HG03196 (cell line): ENCODE results near the gene DEFB113.
"Not testable (repeated sequence)": the region's sequence is repeated elsewhere in the genome, so short reads cannot be mapped to it uniquely, and the experiment has no call there.

Experiments
- ATAC-seq: cut with Tn5 transposase; IDR thresholded peaks from one replicate; pipeline ENCODE4 v1.9.1; 2021; ENCODE audit not compliant: unreplicated experiment

Gene DEFB113

GRCh38 chr6:49969605-49970004 lies at the start of gene DEFB113:
TSS of gene DEFB113 (minus strand) at chr6:49969625. CDS start at chr6:49969625, 0 bp downstream.
- no peak for ATAC-seq

- no peak for ATAC-seq
These were observed 38.4 kb upstream of the DEFB113 start for GRCh38 chr6:50007819-50008218.

DNA sequence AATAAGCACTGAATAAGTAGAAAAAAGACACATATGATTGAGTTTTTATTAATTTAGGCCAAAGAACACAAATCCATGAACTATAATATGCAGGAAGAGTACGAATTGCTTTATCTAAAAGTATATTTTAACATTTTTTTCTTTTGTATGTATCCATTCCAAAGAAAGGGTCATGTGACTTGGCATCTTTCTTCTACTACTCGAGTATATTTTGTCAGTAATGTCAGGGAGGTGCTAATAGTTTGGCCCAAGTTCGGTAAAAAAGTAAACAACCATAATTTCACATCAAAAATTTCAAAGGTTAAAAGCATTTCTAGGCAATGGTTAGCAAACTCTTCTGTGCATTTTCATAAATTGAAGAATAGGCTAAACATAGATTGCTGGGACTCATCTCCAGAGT lies 33.7 kb upstream of the DEFB113 start:
- no peak for ATAC-seq

DNA sequence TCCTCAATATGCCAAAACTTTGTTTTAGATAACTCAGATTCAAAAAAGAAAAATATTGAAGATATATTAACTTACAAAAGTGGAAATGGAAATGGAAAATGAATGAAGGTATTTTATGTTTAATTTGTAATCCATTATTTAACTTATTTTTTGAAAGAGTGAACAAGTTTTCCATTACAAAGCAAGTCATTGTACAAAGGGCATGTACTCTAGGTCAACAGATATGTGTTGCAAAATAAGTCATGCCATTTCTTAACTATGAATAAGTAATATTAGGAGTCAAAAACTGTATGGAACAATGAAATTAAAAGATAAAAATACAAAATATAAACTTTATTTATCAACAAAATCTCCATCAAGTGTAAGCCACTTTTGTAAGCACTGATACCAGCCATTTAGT lies 25.9 kb upstream of the DEFB113 start:
- no peak for ATAC-seq

DNA sequence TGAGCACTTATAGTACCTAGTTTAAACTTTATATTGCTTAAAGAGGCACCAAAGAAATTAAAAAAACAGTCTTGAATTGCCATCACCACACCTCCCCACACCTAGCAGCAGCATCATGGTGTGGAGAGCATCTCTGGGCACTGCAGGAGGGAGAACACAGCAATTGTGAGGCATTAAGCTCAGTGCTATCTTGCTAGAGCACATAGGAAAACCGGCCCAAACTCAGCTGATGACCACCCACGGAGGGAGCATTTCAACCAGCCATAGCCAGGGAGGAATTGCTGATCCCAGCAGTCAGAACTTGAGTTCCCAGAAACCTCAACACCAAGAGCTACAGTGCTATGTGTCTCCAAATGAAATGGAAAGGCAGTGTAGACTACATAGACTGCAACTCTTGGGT lies 19.5 kb upstream of the DEFB113 start:
- ATAC-seq = no peak

DNA sequence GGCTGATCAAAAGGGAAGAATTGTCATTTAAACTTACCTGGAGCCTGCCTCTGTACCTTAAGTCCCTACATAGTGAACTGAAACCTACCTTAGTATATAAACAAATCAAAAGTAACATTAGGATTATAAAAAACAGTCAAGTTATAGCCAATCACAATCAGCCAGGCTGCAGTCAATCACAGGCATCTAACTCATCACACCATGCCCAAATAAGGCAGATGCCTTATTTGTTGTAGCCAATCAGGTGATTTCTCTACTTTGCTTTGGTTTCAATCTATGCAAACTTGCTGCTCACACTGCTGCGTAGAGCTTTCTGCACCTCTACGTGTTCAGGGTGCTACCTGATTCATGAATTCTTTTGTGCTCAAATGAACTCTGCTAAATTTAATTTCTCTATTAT lies 18.3 kb upstream of the DEFB113 start:
- ATAC-seq = no peak

GRCh38 chr6:49986551-49986950 lies 17.1 kb upstream of the DEFB113 start:
- ATAC-seq = no peak

DNA sequence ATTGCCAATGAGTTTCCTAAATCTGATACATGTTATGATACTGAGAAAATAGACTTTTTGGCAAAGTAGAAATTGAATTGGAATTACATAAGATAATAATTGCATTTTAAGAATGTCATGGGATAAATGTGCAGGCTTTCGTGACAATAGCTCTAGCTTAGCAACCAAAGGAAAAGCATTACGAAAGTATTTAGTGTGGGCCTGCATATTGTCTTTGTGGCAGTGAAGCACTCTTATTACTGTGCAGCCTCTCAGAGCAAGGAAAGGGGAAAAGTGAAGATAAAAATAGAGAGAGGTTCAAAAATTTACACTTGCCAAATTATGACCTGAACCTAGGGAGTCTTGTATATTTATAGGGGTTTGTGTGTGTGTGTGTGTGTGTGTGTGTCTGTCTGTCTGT lies 12.6 kb upstream of the DEFB113 start:
- no peak for ATAC-seq

- peak; percentile 45 for ATAC-seq
These were observed 11.5 kb upstream of the DEFB113 start for GRCh38 chr6:49980898-49981297.

GRCh38 chr6:49979584-49979983 lies 10.2 kb upstream of the DEFB113 start:
- ATAC-seq = peak; percentile 37

- peak; percentile 58 for ATAC-seq
These were observed 9.2 kb upstream of the DEFB113 start for GRCh38 chr6:49978332-49979226.

DNA sequence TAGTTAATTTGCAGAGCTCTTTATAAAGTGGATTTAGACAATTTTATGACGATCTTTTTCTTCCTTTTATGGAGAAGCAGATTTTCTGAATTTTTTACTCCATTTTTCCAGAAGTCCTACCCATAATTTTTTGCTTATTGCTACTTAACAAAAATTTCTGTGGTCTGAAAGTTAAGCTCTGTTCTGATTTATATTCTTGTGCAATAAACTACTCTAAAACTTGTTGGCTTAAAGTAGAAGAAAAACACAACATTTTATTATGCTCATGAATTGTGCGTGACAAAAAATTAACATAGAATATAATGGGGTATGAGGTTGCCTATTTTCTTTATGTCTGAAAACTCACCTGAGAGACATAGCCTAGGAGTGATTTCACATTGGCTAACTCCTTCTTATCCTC lies 2.6 kb downstream of the DEFB113 start:
- ATAC-seq = no peak

GRCh38 chr6:49966334-49966733 lies 3.1 kb downstream of the DEFB113 start:
- ATAC-seq = no peak

GRCh38 chr6:49964064-49964463 lies 5.4 kb downstream of the DEFB113 start, which contains the start of gene DEFB114:
TSS of gene DEFB114 (minus strand) at chr6:49964164. CDS start at chr6:49964105, 59 bp downstream.
- ATAC-seq = no peak

DNA sequence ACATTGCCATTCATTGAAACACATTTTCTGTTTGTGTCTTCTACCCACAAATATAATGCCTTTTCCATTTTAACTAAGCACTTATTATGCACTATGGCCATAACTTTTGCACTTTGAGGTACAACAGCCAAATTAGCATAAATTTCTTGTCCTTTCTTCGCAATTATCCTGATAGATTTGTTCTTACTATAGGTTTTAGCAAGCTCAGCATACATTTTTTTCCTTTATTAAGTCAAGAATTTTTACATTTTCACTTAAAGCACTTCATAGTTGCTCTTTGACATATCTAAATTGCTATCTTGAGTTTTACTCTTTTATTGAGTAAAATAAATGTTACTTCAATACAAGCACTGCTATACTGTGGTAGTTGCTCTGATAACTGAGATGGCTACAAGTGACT lies 11.2 kb downstream of the DEFB113 start:
- ATAC-seq = no peak

- ATAC-seq = no peak
These were observed 13.6 kb downstream of the DEFB113 start for GRCh38 chr6:49955847-49956246.

DNA sequence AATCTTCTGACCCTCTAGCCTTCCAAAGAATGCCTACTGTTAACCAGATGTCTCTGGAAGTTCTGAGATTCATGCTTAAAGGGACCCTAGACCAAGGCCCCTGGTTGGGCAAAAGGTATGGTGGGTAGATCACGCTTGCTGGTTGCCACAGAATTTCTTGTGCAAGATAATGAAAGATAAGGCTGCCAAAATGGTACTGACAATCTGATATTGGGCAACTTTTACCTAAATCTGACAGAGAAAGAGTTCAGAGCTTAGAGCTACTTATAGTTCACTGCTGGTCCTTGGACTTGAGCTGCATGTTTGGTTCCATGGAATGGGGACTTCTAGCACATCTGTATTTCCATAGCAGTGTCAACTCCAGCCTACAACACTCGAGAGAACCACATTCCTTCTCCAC lies 17.5 kb downstream of the DEFB113 start:
- ATAC-seq = no peak

DNA sequence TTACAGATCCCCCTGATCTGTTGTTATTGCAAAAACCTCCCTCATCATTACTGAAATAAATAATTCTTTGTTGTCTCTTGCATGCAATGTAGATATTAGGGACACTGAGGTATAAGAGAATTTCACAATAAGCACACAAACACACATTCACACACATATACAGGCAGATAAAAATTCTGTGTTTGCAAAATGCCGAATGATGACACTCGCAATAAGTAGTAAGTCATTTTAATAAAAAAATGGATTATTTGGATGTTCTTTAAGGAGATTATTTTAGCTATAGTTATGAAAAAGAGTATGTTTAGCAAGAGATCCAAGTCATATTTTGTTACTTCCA lies 19.0 kb downstream of the DEFB113 start:
- ATAC-seq = no peak

DNA sequence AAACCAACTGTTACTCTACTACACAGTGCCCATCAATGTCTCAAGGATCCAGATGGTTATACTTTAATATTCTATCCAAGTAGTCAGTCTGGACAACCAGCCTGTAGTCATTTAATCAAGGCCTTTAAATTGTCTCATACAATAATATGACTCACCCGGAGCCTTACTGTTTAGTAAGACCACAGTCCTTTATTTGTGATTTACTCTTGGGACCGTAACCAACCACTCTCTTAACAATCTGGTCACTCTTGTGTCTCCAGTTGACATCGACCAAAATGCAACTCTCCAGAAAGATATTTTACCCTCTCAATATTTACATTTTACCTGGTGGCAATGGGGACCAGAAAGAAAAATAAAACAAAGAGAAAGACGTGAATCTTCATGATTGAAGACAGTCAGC lies 20.4 kb downstream of the DEFB113 start:
- no peak for ATAC-seq

DNA sequence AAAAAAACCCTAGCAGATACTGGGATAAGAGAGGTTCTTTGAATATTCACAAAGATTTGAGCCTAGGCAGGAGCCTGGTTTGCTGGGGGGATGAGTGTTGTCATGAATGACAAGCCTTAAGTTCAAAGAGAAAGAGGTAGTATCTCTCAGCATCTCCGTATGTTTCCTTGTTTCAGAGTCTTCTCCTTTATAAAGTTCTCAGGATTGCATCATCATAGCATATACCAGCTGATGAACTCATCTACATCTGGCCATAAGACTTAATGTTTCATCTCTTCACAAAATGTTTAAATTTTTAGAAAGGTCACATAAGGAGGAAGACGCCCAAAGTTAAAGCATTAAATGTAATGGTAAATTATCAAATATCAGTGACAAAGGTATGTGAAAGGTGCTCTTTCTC lies 22.6 kb downstream of the DEFB113 start:
- ATAC-seq = no peak

DNA sequence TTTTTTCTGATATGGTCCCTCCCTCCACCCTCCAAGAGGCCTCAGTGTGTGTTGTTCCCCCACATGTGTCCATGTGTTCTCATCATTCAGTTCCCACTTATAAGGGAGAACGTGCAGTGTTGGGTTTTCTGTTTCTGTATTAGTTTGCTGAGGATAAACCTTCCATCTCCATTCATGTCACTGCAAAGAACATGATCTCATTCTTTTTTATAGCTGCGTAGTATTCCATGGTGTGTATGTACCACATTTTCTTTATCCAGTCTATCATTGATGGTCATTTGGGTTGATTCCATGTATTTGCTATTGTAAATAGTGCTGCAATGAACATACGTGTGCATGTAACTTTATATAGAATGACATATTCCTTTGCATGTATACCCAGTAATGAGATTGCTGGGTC lies 25.4 kb downstream of the DEFB113 start:
- ATAC-seq = not testable (repeated sequence)

DNA sequence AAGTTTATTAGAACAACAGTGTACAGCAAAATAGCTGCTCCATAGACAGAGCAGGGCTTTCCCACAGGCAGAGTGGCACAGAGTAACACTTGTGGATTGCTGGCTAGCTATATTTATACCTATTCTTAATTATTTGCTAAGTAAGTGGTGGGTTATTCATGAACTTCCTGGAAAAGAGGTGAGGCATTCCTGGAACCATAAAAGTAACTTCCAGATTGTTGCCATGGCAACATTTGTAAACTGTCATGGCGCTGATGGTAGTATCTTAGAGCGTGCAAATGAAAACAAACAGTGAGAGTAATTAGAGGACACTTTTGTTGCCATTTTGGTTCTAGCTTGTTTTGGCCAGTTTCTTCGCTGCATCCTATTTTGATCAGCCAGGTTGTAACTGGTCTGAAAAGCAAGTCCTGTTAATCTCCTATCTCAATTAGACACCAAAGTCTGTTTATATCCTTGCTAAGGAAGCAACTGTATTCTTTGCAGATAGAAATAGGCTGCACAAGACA lies 29.4 kb downstream of the DEFB113 start:
- ATAC-seq = no peak

DNA sequence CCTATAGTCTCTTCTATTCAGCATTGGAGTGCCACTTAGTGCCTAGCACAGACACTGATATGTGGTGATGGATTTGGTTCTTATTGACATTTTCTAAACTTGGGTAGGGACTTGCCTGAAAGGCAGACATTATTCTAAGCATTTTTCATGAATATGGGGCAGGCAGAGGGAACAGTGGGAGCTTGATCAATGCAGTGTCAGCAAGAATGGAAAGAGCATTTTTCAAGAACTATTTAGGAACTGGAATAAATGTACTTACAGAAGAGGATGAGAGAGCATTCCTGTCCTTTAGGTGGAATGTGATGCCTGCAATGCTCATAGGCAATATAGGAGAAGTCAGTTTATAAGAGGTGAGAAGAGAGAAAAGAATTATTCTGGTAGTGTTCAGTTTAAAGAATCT lies 31.6 kb downstream of the DEFB113 start:
- ATAC-seq = no peak
